Right lobe of liver (tissue), 6 donors: ENCODE results near the gene BMERB1. TPM values are rescaled to one million over a fixed set of nuclear protein-coding genes. Genes with fewer than 3 reads are reported as not detected.
"Not testable (repeated sequence)": the region's sequence is repeated elsewhere in the genome, so short reads cannot be mapped to it uniquely, and the experiment has no call there.

Source experiments
- ATAC-seq, 4 donors: fragments of 200-7000 bp; cut with Tn5 transposase; one replicate each; pipeline ENCODE4 v1.9.1; 2020; ENCODE audit warnings: mild to moderate bottlenecking in 4 of 4, moderate library complexity in 4 of 4
- DNase-seq, 3 donors: peaks; one replicate each; pipeline ENCODE4 v3.0.0-alpha.2; 2020
- H3K27ac ChIP-seq, 3 donors: fragments of 200-600 bp; one replicate each; pipeline ENCODE4 v1.8.0; 2022
- H3K27me3 ChIP-seq, 2 donors: fragments of 200-600 bp; one replicate each; pipeline ENCODE4 v1.8.0; 2022
- H3K36me3 ChIP-seq, 4 donors: fragments of 200-600 bp; sonication (generic) in 1 of 4; one replicate each; pipeline versions ENCODE4 v1.5.1 to v1.8.0; 2017 to 2022; ENCODE audit warnings: control low read depth in 1 of 4
- H3K4me1 ChIP-seq, 4 donors: fragments of 200-600 bp; sonication (generic) in 1 of 4; one replicate each; pipeline versions ENCODE4 v1.5.1 to v1.8.0; 2017 to 2022; ENCODE audit warnings: control low read depth in 1 of 4
- H3K4me3 ChIP-seq, 3 donors: fragments of 200-600 bp; one replicate each; pipeline ENCODE4 v1.8.0; 2022
- H3K9me3 ChIP-seq, 4 donors: fragments of 200-600 bp; sonication (generic) in 1 of 4; one replicate each; pipeline versions ENCODE4 v1.5.1 to v1.8.0; 2017 to 2022; ENCODE audit warnings: control low read depth in 1 of 4
- CTCF ChIP-seq, 4 donors: fragments of 200-600 bp in 3 of 4; fragments of 450-650 bp in 1 of 4; IDR thresholded peaks; one replicate each; pipeline versions ENCODE4 v1.5.1 to v1.8.0; 2016 to 2022; ENCODE audit warnings: antibody characterized with exemption in 4 of 4, mild to moderate bottlenecking in 2 of 4
- POLR2A ChIP-seq: fragments of 450-650 bp; IDR thresholded peaks from one replicate; pipeline ENCODE4 v1.6.1; 2017; ENCODE audit warnings: antibody characterized with exemption, mild to moderate bottlenecking
- WGBS: methylation state at CpG from one replicate; pipeline ENCODE4 v1.1.6; 2018; ENCODE audit warnings: low coverage, low lambda C conversion rate; ENCODE audit not compliant: insufficient coverage; ENCODE audit errors: missing lambda C conversion rate; 5-methylcytosine and 5-hydroxymethylcytosine counted together
- intact Hi-C, 2 donors: fragments of 100-400 bp; cut with DNase I; formaldehyde crosslinking; loops; one replicate each; pipeline versions ENCODE4 v1.11.2 to v1.14.1; 2022
- total RNA-seq, 6 experiments: library from RNA; depleted of rRNA in 2 of 6; stranded (reverse); fragments of >200 nt in 2 of 6; fragmentation: NEBNext Ultra II Directional in 3 of 6; extraction: Animal tissue kit (Norgen Biotek cat#: 25700) in 3 of 6; gene quantifications; one replicate each; pipeline versions ENCODE4 v1.1.0 to v1.2.4, GENCODE V29; 2016 to 2023
- donor health status: DM: no; HTN: yes; CAD: no.
- donor health status: DM: no; HTN: no; CAD: no.
- donor health status: DM: no; HTN: no; CAD: no.
- donor health status: DM: no; HTN: yes; CAD: no.
- donor health status: DM: no; HTN: yes; CAD: no.

The BMERB1 gene
- total RNA-seq, 6 experiments from 2014 or later, result 7.0 to 24.0 (median 10.5) TPM

- Histone ChIP-seq H3K27me3 (no peaks in the 10 kb centered on the region), H3K4me1 (peaks cover 0 to 57% (median 24%) of the 10 kb centered on the region in 4 donors), H3K9me3 (no peaks in the 10 kb centered on the region), H3K27ac (peak overlapping the region; percentile 30 to 90 (median 67)), H3K36me3 (peaks cover 0 to 40% (median 17%) of the 10 kb centered on the region in 4 donors), H3K4me3 (no peak overlapping the region)
- 56% methylated on average over 9 of the region's 14 CpGs for WGBS
- ATAC-seq (peak; percentile 54 to 74 (median 62)), DNase-seq (peak; percentile 71 to 85 (median 84))
- intact Hi-C loops, result no loop called here
- TF ChIP-seq POLR2A (no peak), CTCF (IDR thresholded peaks at IDR 0.05) (no peak)
These were observed 170.4 kb downstream of the BMERB1 start for GRCh38 chr16:15604460-15605440.

- H3K4me1 ChIP-seq, result peaks cover 0 to 58% (median 24%) of the 10 kb centered on the region in 4 donors
- 77% methylated on average over 10 of the region's 13 CpGs for WGBS
- H3K27me3 ChIP-seq, result no peaks in the 10 kb centered on the region
- peaks cover 0 to 40% (median 19%) of the 10 kb centered on the region in 4 donors for H3K36me3 ChIP-seq
- no peaks in the 10 kb centered on the region for H3K9me3 ChIP-seq
- DNase-seq (no peak), ATAC-seq (peak in 1 of 4 donors; percentile 1)
- H3K4me3 ChIP-seq, result no peak overlapping the region
- H3K27ac ChIP-seq, result peak overlapping the region in 1 of 3 donors; percentile 90
- intact Hi-C loops, result no loop called here
- no peak for TF ChIP-seq POLR2A
- no peak for TF ChIP-seq CTCF (IDR thresholded peaks at IDR 0.05)
These were observed 171.6 kb downstream of the BMERB1 start for GRCh38 chr16:15605839-15606517.

GRCh38 chr16:15606518-15607220 lies 172.3 kb downstream of the BMERB1 start:
- WGBS, result 81% methylated on average over 3 of the region's 5 CpGs
- Histone ChIP-seq H3K36me3 (peaks cover 0 to 38% (median 16%) of the 10 kb centered on the region in 4 donors), H3K4me1 (peaks cover 0 to 62% (median 26%) of the 10 kb centered on the region in 4 donors), H3K27ac (peak overlapping the region; percentile 35 to 91 (median 90)), H3K27me3 (no peaks in the 10 kb centered on the region), H3K9me3 (no peaks in the 10 kb centered on the region), H3K4me3 (no peak overlapping the region)
- ATAC-seq (no peak), DNase-seq (no peak)
- no peak for TF ChIP-seq CTCF (IDR thresholded peaks at IDR 0.05)
- no peak for TF ChIP-seq POLR2A
- intact Hi-C loops, result no loop called here

- DNase-seq, H3K27me3 ChIP-seq, H3K4me3 ChIP-seq, intact Hi-C loops, ATAC-seq, H3K9me3 ChIP-seq: not testable (repeated sequence)
- peak overlapping the region; percentile 35 to 91 (median 90) for H3K27ac ChIP-seq
- peaks cover 0 to 38% (median 14%) of the 10 kb centered on the region in 4 donors for H3K36me3 ChIP-seq
- WGBS, result 71% methylated on average over 8 of the region's 12 CpGs
- peaks cover 0 to 66% (median 26%) of the 10 kb centered on the region in 4 donors for H3K4me1 ChIP-seq
These were observed 172.9 kb downstream of the BMERB1 start for GRCh38 chr16:15607221-15607699.
